Aortic smooth muscle cell (primary cell): Measurements from ENCODE around the gene RAB24. TPM values are rescaled to one million over a fixed set of nuclear protein-coding genes. Genes with fewer than 3 reads are reported as not detected.

ENCODE experiments used
- total RNA-seq: library from RNA; depleted of rRNA; stranded (reverse); fragments of >200 nt; gene quantifications from 2 replicates; pipeline ENCODE4 v1.2.3, GENCODE V29; 2014

The RAB24 gene
- 17.8 and 22.1 TPM in 2 replicates for total RNA-seq

DNA sequence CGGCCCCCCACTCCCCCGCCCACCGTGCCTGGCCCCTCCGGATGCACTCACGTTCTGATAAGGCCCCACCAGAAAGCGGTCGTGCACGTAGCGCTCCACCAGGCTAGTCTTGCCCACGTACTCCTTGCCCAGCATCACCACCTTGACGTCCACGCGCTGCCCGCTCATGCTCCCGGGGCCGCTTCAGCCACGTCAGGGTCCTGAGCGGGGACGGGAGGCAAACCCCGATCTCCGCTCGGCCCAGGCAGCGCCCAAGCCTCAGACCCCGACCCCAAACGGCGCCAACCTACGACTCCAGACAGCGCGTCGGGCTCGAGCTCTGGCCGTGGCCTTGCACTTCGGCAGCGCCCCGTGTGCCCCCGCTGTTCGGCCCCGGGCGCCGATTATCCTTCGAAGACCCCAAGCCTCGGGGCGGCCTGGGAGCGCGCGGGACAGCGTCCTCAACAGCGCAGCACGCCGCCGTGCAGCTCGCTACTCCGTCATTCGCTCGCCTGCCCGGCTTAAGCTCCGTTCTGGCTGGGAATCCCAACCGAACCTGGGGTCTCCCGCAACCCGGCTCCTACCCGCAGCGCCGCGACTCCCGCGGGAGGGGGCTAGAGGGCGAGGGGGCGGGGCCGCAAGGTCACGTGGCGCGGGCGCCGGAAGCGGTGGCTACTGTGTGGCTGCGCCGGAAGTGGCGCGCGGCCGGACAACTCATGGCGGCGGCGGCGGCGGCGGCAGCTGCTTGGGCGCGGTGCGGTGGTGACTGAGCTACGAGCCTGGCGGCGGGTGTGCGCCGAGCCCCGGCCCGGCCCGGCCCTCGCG lies at the start of gene RAB24, which contains the start of gene PRELID1:
RAB24 (minus strand) TSS at position 599 of the 804 bp plus-strand sequence; CDS start at position 168, 431 bp downstream.
PRELID1 (plus strand) TSS at position 679 of the 804 bp plus-strand sequence. CDS start 187 bp downstream, outside the sequence.

GRCh38 chr5:177351392-177352329 lies 48.1 kb upstream of the RAB24 start, which contains the start of gene LMAN2:
TSS of gene LMAN2 (minus strand) at chr5:177351668. CDS start at chr5:177351647, 21 bp downstream.

GRCh38 chr5:177311723-177312648 lies 8.5 kb upstream of the RAB24 start, which contains the start of gene MXD3:
TSS of gene MXD3 (minus strand) at chr5:177311898. CDS start at chr5:177311830, 68 bp downstream.

Other genes starting within 250 kb of the RAB24 start
- gene FGFR4, start 216.8 kb downstream of the RAB24 start, total RNA-seq, result 0.25 and 0.66 TPM in 2 replicates
- 30.9 and 37.9 TPM in 2 replicates for gene NSD1, start 169.9 kb downstream of the RAB24 start, total RNA-seq
- 101 and 120 TPM in 2 replicates for gene PRELID1, start 80 bp upstream of the RAB24 start, total RNA-seq
- 10.4 and 14.7 TPM in 2 replicates for gene MXD3, start 8.2 kb upstream of the RAB24 start, total RNA-seq
- gene LMAN2, start 47.9 kb upstream of the RAB24 start, total RNA-seq, result 430 and 437 TPM in 2 replicates
- 2.2 and 5.1 TPM in 2 replicates for gene RGS14, start 54.2 kb upstream of the RAB24 start, total RNA-seq
- gene SLC34A1, start 80.7 kb upstream of the RAB24 start, total RNA-seq, result not detected in 2 replicates
- gene PFN3, start 96.9 kb upstream of the RAB24 start, total RNA-seq, result not detected in 2 replicates
- gene F12, start 105.8 kb upstream of the RAB24 start, total RNA-seq, result 0.25 and 0.26 TPM in 2 replicates
- gene GRK6, start 123.0 kb upstream of the RAB24 start, total RNA-seq, result 15.8 and 21.7 TPM in 2 replicates
- gene PRR7, start 143.1 kb upstream of the RAB24 start, total RNA-seq, result 5.3 and 6.3 TPM in 2 replicates
- gene DBN1, start 169.9 kb upstream of the RAB24 start, total RNA-seq, result 124 and 135 TPM in 2 replicates
- 55.5 and 76.9 TPM in 2 replicates for gene PDLIM7, start 193.9 kb upstream of the RAB24 start, total RNA-seq
- gene DOK3, start 206.1 kb upstream of the RAB24 start, total RNA-seq, result 1.4 and 2.0 TPM in 2 replicates
- 101 and 127 TPM in 2 replicates for gene DDX41, start 213.2 kb upstream of the RAB24 start, total RNA-seq